CD4-positive, alpha-beta T cell treated with Interferon gamma for 1 hour (primary cell): ENCODE data around the gene PRKCE.

ENCODE experiments used
- DNase-seq: peaks from one replicate; pipeline ENCODE4 v3.0.0-alpha.2; 2020

PRKCE gene

GRCh38 chr2:46007412-46007811, 355.9 kb downstream of the PRKCE start:
- DNase-seq = no peak

- DNase-seq = no peak
These were observed 356.8 kb downstream of the PRKCE start for GRCh38 chr2:46008091-46008870.

- no peak for DNase-seq
These were observed 357.8 kb downstream of the PRKCE start for GRCh38 chr2:46009315-46009714.

- DNase-seq = no peak
These were observed 358.3 kb downstream of the PRKCE start for GRCh38 chr2:46009772-46010171.

GRCh38 chr2:46010223-46010924, 358.9 kb downstream of the PRKCE start:
- no peak for DNase-seq

- no peak for DNase-seq
These were observed 359.5 kb downstream of the PRKCE start for GRCh38 chr2:46010925-46011490.

GRCh38 chr2:46012618-46013240, 361.3 kb downstream of the PRKCE start:
- DNase-seq = no peak

- no peak for DNase-seq
These were observed 362.3 kb downstream of the PRKCE start for GRCh38 chr2:46013726-46014125.

GRCh38 chr2:46014911-46015654, 363.6 kb downstream of the PRKCE start:
- DNase-seq = no peak

- no peak for DNase-seq
These were observed 364.2 kb downstream of the PRKCE start for GRCh38 chr2:46015671-46016070.

GRCh38 chr2:46016091-46016490, 364.6 kb downstream of the PRKCE start:
- DNase-seq = no peak

- DNase-seq = no peak
These were observed 367.5 kb downstream of the PRKCE start for GRCh38 chr2:46018773-46019591.

- no peak for DNase-seq
These were observed 368.9 kb downstream of the PRKCE start for GRCh38 chr2:46020416-46020815.

GRCh38 chr2:46023165-46023854, 371.8 kb downstream of the PRKCE start:
- no peak for DNase-seq

- no peak for DNase-seq
These were observed 372.8 kb downstream of the PRKCE start for GRCh38 chr2:46024146-46024779.

GRCh38 chr2:46025081-46025480, 373.6 kb downstream of the PRKCE start:
- no peak for DNase-seq

- DNase-seq = no peak
These were observed 374.2 kb downstream of the PRKCE start for GRCh38 chr2:46025676-46026075.

- DNase-seq = no peak
These were observed 375.0 kb downstream of the PRKCE start for GRCh38 chr2:46026431-46026830.

GRCh38 chr2:46029332-46029811, 377.9 kb downstream of the PRKCE start:
- no peak for DNase-seq

- DNase-seq = no peak
These were observed 378.9 kb downstream of the PRKCE start for GRCh38 chr2:46030330-46030729.
